ENCODE data around the gene DCAF4.
"Not testable (repeated sequence)": the region's sequence is repeated elsewhere in the genome, so short reads cannot be mapped to it uniquely, and the experiment has no call there.

DCAF4 gene

DNA sequence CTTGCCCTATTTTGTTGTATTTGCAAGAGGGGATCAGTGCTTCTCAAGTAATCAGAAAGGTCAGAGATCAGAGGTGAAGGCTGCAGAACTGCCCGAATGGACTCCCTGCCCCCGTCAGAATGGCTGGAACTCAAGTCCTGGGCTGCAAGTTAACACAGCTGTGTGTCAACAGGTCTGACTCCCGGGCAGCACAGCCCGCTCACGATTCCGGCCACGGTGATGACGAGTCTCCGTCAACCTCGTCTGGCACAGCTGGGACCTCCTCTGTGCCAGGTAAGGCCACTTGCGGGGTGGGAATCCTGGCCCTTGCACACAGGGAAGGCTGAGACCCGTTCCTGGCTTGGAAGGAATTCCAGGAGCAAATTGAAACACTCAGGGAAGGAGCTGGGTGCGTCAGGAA, 13.4 kb downstream of the DCAF4 start:
- no peak for DNase-seq

DNA sequence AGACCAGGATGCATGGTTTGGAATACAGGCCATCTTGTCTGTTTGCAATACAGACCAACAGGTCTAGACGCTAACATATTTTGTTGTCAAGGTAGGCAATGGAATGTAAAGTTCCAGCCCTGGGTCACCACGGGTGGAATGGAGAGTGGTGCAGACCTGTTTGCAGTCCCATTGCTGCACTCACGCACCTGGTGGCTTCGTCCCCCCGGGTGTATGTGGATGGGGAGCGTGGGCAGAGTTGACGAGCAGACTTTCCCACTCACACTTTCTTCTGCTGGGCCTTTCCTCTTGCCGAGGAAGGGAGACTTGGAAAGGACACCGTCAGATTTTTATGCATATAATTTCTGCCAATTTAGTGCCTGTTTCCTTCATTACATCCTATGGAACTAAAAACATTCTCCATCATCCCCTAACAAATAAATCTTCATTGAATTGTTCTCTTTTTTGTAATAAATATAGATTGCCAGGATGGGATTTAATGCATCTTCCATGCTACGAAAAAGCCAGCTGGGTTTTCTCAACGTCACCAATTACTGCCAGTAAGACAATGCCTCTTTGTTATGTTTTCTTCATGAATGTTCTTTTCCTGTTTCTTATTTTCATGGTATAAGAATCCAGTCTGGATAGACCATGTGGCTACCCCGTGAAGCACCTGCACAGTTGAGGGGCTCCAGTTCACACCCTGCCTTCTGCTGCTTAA, 15.2 kb downstream of the DCAF4 start:
- no peak for DNase-seq

- no peak for DNase-seq
Observed at GRCh38 chr14:72942934-72943333, 16.7 kb downstream of the DCAF4 start.

GRCh38 chr14:72943876-72944430, 17.7 kb downstream of the DCAF4 start:
- no peak for DNase-seq

DNA sequence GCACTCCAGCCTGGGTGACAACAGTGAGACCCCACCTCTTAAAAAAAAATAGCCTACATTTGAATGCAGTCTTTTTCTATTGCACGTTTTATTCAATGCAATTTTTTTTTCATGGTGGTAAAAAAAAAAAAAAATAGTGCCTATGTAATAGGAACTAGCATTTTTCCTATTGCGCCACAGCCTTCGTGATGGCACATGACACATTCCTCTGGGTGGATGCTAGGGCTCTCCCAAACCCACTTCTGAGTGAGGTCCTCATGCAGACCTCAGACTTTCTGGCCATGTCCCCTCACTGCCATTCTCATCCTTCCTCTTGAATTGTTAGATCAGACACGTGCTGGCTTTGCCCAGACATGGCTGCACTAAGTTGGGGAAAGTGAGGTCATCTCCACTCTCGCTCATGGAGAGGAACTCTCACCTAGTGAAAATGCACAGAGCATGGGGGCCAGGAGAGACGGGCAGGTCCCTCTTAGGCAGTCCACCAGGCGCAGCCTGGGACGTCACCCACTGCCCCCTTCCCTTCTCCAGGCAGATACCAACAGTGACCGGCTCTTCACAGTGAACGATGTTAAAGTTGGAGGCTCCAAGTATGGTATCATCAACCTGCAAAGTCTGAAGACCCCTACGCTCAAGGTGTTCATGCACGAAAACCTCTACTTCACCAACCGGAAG, 19.2 kb downstream of the DCAF4 start:
- no peak for DNase-seq

GRCh38 chr14:72946491-72946890, 20.2 kb downstream of the DCAF4 start:
- DNase-seq = no peak

- no peak for DNase-seq
Observed at GRCh38 chr14:72947366-72948160, 21.3 kb downstream of the DCAF4 start.

DNA sequence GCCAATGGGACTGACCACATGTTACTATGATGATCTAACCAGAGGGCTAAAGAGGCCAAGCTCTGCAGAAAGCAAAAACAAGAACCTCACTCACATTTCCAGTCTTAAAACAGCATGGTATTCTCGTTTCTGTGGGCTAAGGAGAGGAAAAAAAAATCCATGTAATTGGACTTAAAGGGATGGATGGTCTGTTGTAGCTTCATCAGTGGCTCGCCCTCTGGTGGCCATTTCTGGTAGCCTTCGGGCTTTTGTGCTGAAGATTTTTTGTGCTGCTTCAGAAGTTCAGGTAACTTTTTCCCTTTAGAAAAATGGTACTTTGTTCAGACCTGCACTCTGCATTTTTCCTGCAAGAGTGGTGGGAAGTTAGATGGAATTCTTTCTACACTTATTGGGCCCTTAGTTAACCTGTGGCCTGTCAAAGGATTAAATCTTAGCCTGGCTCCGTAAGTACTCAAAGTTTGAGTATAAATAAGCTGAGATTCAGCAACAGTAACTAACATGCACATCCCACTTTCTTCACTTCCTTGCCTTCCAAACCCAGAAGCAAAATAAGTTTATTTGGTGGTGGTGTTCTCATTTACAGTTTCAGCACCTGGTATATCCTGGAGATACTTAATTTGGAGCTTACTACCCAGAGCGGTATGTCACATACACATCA, 22.3 kb downstream of the DCAF4 start:
- DNase-seq = peak; percentile 58 to 71

DNA sequence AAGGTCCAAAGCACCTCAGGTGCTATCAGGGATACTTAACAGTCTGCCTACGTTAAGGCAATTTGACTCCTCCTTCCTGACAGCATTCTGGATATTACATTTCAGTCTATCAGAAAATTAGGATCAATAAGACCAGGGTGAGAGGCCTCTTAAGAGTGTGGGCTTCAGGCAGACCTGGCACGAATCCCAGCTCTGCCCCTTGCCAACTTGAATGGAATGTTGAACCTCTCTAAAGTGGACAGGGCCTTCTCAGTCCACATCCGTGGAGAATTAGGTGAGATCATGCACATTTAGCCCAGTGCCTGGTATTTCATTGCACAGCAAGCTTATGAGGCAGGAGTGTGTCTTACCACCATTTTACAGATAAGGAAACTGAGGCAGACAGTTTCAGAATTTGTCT, 25.9 kb downstream of the DCAF4 start:
- no peak for DNase-seq

- DNase-seq = not testable (repeated sequence)
Observed at GRCh38 chr14:72956741-72957140, 30.5 kb downstream of the DCAF4 start.

DNA sequence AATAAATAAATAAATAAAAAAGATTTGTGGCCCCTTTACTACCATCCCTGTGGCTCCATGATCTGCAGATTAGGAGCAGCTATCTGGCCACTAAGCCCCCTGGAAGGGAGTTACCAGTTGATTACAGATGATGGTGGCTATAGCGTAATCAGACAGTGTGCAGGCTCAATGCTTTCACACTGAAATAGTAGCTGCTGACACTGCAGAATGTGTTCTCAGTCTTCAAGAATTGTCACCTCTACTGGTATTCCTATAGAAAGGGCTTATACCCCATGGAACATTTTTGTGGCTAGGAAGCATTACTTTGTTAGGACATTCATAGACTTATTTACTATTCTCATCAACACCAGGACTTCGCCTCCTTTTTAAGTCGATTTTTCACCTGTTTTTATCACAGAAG, 30.9 kb downstream of the DCAF4 start:
- no peak for DNase-seq

DNA sequence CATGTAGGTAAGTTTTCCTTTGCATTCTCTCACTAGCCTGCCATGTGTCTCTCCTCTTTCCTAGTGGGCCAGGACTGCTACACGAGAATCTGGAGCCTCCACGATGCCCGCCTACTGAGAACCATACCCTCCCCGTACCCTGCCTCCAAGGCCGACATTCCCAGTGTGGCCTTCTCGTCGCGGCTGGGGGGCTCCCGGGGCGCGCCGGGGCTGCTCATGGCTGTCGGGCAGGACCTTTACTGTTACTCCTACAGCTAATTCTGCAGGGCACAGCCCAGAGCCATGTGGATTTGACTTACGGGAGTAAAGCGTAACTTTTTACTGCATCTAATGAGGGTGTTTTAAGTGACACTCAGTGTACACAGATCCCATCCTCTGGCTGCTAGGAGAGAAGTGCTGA, 32.3 kb downstream of the DCAF4 start:
- no peak for DNase-seq

DNA sequence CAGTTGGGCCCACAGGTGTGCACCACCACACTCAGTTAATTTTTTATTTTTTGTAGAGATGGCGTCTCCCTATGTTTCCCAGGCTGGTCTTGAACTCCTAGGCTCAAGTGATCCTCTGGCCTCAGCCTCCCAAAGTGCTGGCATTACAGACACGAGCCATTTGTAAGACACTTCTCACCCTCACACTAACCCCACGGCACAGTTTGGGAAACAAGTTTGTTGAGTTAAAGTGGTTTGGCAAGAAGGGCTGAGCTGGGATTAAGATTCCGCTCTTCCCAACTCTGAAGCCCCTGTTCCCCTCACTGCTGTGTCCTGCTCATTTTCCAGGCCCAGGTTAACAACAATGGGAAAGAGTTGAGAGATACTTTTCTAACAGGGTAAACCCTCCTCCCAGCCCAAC, 34.8 kb downstream of the DCAF4 start:
- DNase-seq = not testable (repeated sequence)

- DNase-seq = no peak
Observed at GRCh38 chr14:72961579-72962335, 35.5 kb downstream of the DCAF4 start.

GRCh38 chr14:72962336-72962754, 36.1 kb downstream of the DCAF4 start:
- not testable (repeated sequence) for DNase-seq

GRCh38 chr14:72962829-72963312, 36.6 kb downstream of the DCAF4 start:
- no peak for DNase-seq

DNA sequence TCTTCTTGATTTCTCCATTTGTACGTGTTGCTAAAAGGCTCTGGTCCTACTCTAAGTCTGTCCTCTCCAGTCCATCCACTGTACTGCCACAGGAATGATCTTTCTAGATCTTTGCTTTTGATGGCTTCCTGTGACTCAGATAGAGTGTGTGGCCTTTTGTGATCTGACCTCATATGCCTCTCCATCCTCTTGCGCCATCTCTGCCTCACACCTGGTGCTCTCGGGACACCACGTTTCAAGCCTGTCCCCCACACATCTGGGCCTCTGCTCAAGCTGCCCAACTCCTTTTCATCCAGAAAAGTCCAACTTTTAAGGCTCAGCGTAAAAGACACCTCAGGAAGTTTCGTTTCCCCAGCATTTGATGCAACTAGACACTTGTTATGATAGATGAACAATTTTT, 39.0 kb downstream of the DCAF4 start:
- no peak for DNase-seq

- DNase-seq = no peak
Observed at GRCh38 chr14:72966038-72966437, 39.8 kb downstream of the DCAF4 start.

DNA sequence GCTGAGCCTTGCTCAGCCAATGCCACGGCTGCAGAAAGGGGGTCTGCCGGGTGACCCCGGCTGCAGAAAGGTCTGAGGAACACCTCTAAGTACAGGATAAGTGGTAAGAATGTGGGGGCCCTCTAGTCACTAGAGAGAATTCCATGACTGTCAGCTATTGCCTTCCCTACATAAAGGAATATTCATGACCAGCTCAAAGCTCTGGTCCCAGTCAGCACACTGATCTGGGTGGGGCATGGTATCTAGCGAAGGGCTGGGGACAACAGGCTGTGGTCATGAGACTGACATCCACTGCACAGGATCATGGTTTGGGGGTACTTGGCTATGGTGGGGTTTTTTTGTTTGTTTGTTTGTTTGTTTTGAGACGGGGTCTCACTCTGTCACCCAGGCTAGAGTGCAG, 42.1 kb downstream of the DCAF4 start:
- no peak for DNase-seq

DNA sequence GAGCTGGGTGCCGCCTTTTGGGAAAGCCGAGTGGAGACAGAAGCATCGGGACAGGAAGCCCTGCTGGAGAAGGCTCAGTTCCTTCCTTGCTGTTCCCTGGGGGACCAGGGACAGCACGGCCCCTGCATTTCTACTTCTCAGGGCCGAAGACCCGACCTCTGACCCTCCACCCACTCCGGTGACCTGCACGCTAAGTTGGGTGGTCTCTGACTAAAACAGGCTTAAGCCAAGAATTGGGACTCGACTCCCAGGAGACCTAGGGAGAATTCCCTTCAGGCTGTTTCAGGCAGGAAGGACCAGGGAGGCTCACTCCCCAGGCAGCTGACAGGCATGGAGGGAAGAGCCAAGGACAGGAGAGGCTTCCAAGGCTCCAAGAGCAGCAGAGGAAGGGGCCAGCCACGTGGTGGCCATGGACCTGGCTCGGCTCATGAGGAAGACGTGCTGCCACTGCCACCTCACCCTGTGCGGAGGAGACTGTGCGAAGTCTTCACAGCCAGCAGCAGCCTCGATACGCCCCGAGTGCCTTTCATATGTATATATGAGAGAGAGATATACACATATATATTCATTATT, 43.9 kb downstream of the DCAF4 start:
- no peak for DNase-seq

- DNase-seq = no peak
Observed at GRCh38 chr14:72970824-72971434, 44.7 kb downstream of the DCAF4 start.
